Fibroblast of skin of right biceps (primary cell): Measurements from ENCODE around the gene P2RY2.
A peak's percentile ranks its signal among the peaks of the same experiment; 100 is the strongest.
"Not testable (repeated sequence)": the region's sequence is repeated elsewhere in the genome, so short reads cannot be mapped to it uniquely, and the experiment has no call there.

Experiments used
- DNase-seq: peaks from one replicate; pipeline ENCODE4 v3.0.0-alpha.2; 2013

Gene P2RY2

GRCh38 chr11:73270016-73270854 lies 52.2 kb downstream of the P2RY2 start:
- no peak for DNase-seq

- DNase-seq = no peak
Measured at GRCh38 chr11:73270855-73271477, 52.9 kb downstream of the P2RY2 start.

GRCh38 chr11:73271478-73271865 lies 53.4 kb downstream of the P2RY2 start:
- not testable (repeated sequence) for DNase-seq

GRCh38 chr11:73271936-73272679 lies 54.0 kb downstream of the P2RY2 start, which contains the start of gene P2RY6:
Gene P2RY6 (plus strand): TSS chr11:73272338. CDS start chr11:73296519, 24,181 bp downstream.
- DNase-seq = peak; percentile 41

- no peak for DNase-seq
Measured at GRCh38 chr11:73272680-73273038, 54.6 kb downstream of the P2RY2 start.

GRCh38 chr11:73273222-73273895 lies 55.3 kb downstream of the P2RY2 start:
- DNase-seq = no peak

- DNase-seq = not testable (repeated sequence)
Measured at GRCh38 chr11:73274191-73274590, 56.1 kb downstream of the P2RY2 start.

- no peak for DNase-seq
Measured at GRCh38 chr11:73274722-73275380, 56.8 kb downstream of the P2RY2 start.

GRCh38 chr11:73275381-73275750 lies 57.3 kb downstream of the P2RY2 start:
- no peak for DNase-seq

GRCh38 chr11:73277467-73277866 lies 59.4 kb downstream of the P2RY2 start:
- DNase-seq = no peak

- DNase-seq = no peak
Measured at GRCh38 chr11:73280626-73281025, 62.5 kb downstream of the P2RY2 start.

GRCh38 chr11:73281201-73281741 lies 63.2 kb downstream of the P2RY2 start:
- DNase-seq = no peak

- no peak for DNase-seq
Measured at GRCh38 chr11:73281796-73282660, 63.9 kb downstream of the P2RY2 start.

- DNase-seq = no peak
Measured at GRCh38 chr11:73283276-73284000, 65.4 kb downstream of the P2RY2 start.

- no peak for DNase-seq
Measured at GRCh38 chr11:73284106-73284505, 66.0 kb downstream of the P2RY2 start.

- DNase-seq = no peak
Measured at GRCh38 chr11:73285721-73286120, 67.6 kb downstream of the P2RY2 start.
